K562 (cell line): ENCODE data around the gene DPY30. TPM values are rescaled to one million over a fixed set of nuclear protein-coding genes. Genes with fewer than 3 reads are reported as not detected.

ENCODE experiments used
- CBFA2T3 ChIP-seq: fragments of 450-650 bp; IDR thresholded peaks from 2 replicates; pipeline ENCODE4 v1.6.1; 2017
- CEBPG ChIP-seq, 3 experiments: fragments of 200-800 bp in 1 of 3; sonication (Bioruptor generic) in 1 of 3; sonication (generic) in 1 of 3; formaldehyde crosslinking in 1 of 3; IDR thresholded peaks in 2 of 3; conservative IDR thresholded peaks in 1 of 3; 2 replicates each; pipeline versions ENCODE4 v1.6.1 to v1.8.0; 2016 to 2022; ENCODE audit warnings: missing compliant biosample characterization in 2 of 3, missing genetic modification characterization in 2 of 3, mild to moderate bottlenecking in 1 of 3, missing genetic modification reagents in 1 of 3
- FOS ChIP-seq: IDR thresholded peaks from 3 replicates; pipeline ENCODE4 v1.6.1; 2011; ENCODE audit not compliant: insufficient read length; ENCODE audit errors: extremely low read depth
- GTF2F1 ChIP-seq: IDR thresholded peaks from 2 replicates; pipeline ENCODE4 v1.6.1; 2011; ENCODE audit warnings: low read depth, low read length, improper control_type of control experiment
- HCFC1 ChIP-seq: IDR thresholded peaks from 2 replicates; pipeline ENCODE4 v1.6.1; 2012; ENCODE audit warnings: low read depth, low read length, improper control_type of control experiment
- HMGN3 ChIP-seq: IDR thresholded peaks from 2 replicates; pipeline ENCODE4 v1.6.1; 2011; ENCODE audit warnings: borderline replicate concordance, low read depth, mild to moderate bottlenecking, mixed read lengths, low read length; ENCODE audit not compliant: insufficient read length; ENCODE audit errors: extremely low read depth
- NFIX ChIP-seq: fragments of 250-450 bp; sonication (Bioruptor Pico); IDR thresholded peaks from 2 replicates; pipeline ENCODE4 v1.4.0; 2020; ENCODE audit warnings: low read depth, mild to moderate bottlenecking, moderate library complexity
- NFRKB ChIP-seq: fragments of 450-650 bp; IDR thresholded peaks from 2 replicates; pipeline ENCODE4 v1.6.1; 2016; ENCODE audit warnings: low read depth
- NUFIP1 ChIP-seq: fragments of 450-650 bp; IDR thresholded peaks from 2 replicates; pipeline ENCODE4 v1.6.1; 2018; ENCODE audit not compliant: partially characterized antibody
- POLR2H ChIP-seq: IDR thresholded peaks from 2 replicates; pipeline ENCODE4 v1.6.1; 2016; ENCODE audit warnings: missing genetic modification characterization, low read depth, mild to moderate bottlenecking, control low read depth, missing compliant biosample characterization, moderate library complexity
- RAD21 ChIP-seq, 2 experiments: fragments of 250-450 bp in 1 of 2; fragments of 450-650 bp in 1 of 2; sonication (Bioruptor Pico) in 1 of 2; formaldehyde crosslinking in 1 of 2; IDR thresholded peaks in 1 of 2; conservative IDR thresholded peaks in 1 of 2; 2 replicates each; pipeline versions ENCODE4 v1.4.0 to v1.8.0; 2020 to 2022; ENCODE audit warnings: mild to moderate bottlenecking in 2 of 2, moderate library complexity in 1 of 2
- SMC3 ChIP-seq: conservative IDR thresholded peaks from 2 replicates; pipeline ENCODE4 v1.6.1; 2011; ENCODE audit warnings: low read depth, low read length, improper control_type of control experiment; ENCODE audit not compliant: insufficient read depth
- SREBF1 ChIP-seq: fragments of 150-350 bp; IDR thresholded peaks from 2 replicates; pipeline ENCODE4 v1.6.1; 2014; ENCODE audit warnings: antibody characterized with exemption, low read depth, low read length, borderline replicate concordance
- SRSF9 ChIP-seq: fragments of 200-400 bp; formaldehyde crosslinking; IDR thresholded peaks from 2 replicates; pipeline ENCODE4 v1.6.1; 2017; ENCODE audit warnings: low read depth, low read length, borderline replicate concordance
- TAL1 ChIP-seq: fragments of 450-650 bp; IDR thresholded peaks from 2 replicates; pipeline ENCODE4 v1.6.1; 2016; ENCODE audit warnings: mild to moderate bottlenecking
- TEAD1 ChIP-seq, 2 experiments: fragments of 450-650 bp in 1 of 2; sonication (generic) in 1 of 2; formaldehyde crosslinking; IDR thresholded peaks; 2 replicates each; pipeline versions ENCODE4 v1.4.0 to v1.8.0; 2020 to 2022; ENCODE audit warnings: mild to moderate bottlenecking in 2 of 2, missing genetic modification reagents in 1 of 2
- TEAD2 ChIP-seq: fragments of 450-650 bp; IDR thresholded peaks from 2 replicates; pipeline ENCODE4 v1.6.1; 2016; ENCODE audit warnings: missing genetic modification characterization, control low read depth, missing compliant biosample characterization
- XRCC5 ChIP-seq: fragments of 200-400 bp; formaldehyde crosslinking; IDR thresholded peaks from 2 replicates; pipeline ENCODE4 v1.6.1; 2017; ENCODE audit warnings: low read depth, mild to moderate bottlenecking, low read length
- ZC3H11A ChIP-seq: IDR thresholded peaks from 2 replicates; pipeline ENCODE4 v1.6.1; 2012; ENCODE audit warnings: low read depth, low read length, improper control_type of control experiment
- polyA plus RNA-seq, 8 experiments: library from polyadenylated mRNA; depleted of rRNA in 4 of 8; stranded (reverse) in 5 of 8; unstranded in 3 of 8; fragments of >200 nt; fragmentation: Nextera tagmentation in 2 of 8; fragmentation: Illumina TruSeq in 1 of 8; extraction: Ambion mirVana in 2 of 8; extraction: Trizol in 1 of 8; gene quantifications; 2 replicates each; pipeline versions ENCODE4 v1.2.1 to v1.2.3, GENCODE V29; 2011 to 2014; ENCODE audit warnings: inconsistent platforms in 1 of 8, missing spikeins in 1 of 8
- total RNA-seq, 7 experiments: library from RNA; depleted of rRNA in 6 of 7; stranded (reverse); fragments of >200 nt in 6 of 7; fragmentation: Illumina TruSeq in 2 of 7; extraction: Trizol in 2 of 7; gene quantifications; 2 replicates each; pipeline versions ENCODE4 v1.2.1 to v1.2.3, GENCODE V29; 2011 to 2021; ENCODE audit warnings: low replicate concordance in 1 of 7
- TF ChIP-seq, protein P1 (sequence below), 2 experiments: fragments of 450-650 bp; conservative IDR thresholded peaks; 2 replicates each; pipeline ENCODE4 v1.6.1; 2017; ENCODE audit warnings: mild to moderate bottlenecking in 2 of 2, moderate library complexity in 2 of 2
- TF ChIP-seq, protein P2 (sequence below): sonication (generic); formaldehyde crosslinking; IDR thresholded peaks from 2 replicates; pipeline ENCODE4 v1.8.0; 2022; ENCODE audit warnings: mild to moderate bottlenecking, low read depth, missing genetic modification reagents

Gene DPY30
- total and polyA plus RNA-seq, 9 of the 15 experiments (the other 6 are each of a cell fraction or from before 2014, with no cell fraction given) = 64.6 to 402 (median 116) TPM

DNA sequence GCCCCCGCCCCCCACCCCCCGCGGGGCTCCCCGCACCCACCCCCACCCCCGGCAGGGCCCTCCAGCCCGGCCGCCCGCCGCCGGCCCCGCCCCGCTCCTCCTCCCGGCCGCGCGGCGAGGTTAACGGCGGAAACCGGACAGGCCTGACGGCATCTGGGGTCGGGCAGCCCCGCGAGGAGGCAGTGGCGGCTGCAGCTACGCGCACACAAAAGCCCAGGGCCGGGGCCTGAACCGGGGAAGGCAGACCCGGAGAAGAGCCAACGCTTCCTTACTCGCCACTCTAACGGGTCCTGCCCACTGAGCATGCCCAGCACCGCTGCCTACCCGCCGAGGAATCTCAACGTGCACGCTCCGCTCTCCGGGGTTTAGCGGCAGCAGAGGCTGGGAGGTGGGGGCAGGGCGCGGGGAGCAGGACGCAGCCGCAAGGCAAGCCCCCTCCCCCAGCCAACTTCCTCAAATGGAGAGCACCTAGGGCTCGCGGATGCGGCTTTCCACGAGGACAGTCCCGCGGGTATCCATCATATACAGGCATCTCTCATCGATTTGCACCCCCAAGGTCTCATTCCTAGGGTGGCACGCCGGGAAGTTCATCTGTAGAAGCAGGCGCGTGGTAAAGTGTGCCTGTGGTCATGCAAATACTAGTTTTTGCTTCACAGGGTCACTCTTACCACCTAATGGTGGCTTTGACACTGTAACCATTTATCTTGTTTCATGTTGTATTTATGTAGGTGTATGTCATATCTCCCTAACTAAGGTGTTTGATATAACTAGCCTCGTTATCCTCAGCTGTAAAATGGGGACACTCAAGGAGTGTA lies 28.7 kb downstream of the DPY30 start, which contains the start of gene MEMO1 (continued):
- TF ChIP-seq, protein P1, sequence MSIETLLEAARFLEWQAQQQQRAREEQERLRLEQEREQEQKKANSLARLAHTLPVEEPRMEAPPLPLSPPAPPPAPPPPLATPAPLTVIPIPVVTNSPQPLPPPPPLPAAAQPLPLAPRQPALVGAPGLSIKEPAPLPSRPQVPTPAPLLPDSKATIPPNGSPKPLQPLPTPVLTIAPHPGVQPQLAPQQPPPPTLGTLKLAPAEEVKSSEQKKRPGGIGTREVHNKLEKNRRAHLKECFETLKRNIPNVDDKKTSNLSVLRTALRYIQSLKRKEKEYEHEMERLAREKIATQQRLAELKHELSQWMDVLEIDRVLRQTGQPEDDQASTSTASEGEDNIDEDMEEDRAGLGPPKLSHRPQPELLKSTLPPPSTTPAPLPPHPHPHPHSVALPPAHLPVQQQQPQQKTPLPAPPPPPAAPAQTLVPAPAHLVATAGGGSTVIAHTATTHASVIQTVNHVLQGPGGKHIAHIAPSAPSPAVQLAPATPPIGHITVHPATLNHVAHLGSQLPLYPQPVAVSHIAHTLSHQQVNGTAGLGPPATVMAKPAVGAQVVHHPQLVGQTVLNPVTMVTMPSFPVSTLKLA (conservative IDR thresholded peaks at IDR 0.05) = peak; percentile 97 to 98
- TF ChIP-seq POLR2H (tag) = peak; percentile 74
- TF ChIP-seq TAL1 = peak; percentile 29
- no peak; the same call in none of the 2 replicates for TF ChIP-seq HCFC1
- no peak for TF ChIP-seq CEBPG (CRISPR knock-in tag; IDR thresholded peaks at IDR 0.05)
- TF ChIP-seq CEBPG (tag; conservative IDR thresholded peaks at IDR 0.05 in 1 of 2, IDR thresholded peaks at IDR 0.05 in 1 of 2) = no peak
- TF ChIP-seq GTF2F1 = no peak
- TF ChIP-seq RAD21 (CRISPR knock-in tag; conservative IDR thresholded peaks at IDR 0.05 in 1 of 2, IDR thresholded peaks at IDR 0.05 in 1 of 2) = peak; percentile 13 to 19; a peak in 1 of 4 replicates
- no peak for TF ChIP-seq NFIX
- TF ChIP-seq CBFA2T3 = peak; percentile 43
- TF ChIP-seq TEAD2 = no peak
- peak; percentile 99 for TF ChIP-seq NUFIP1
- TF ChIP-seq TEAD1 (CRISPR knock-in tag; IDR thresholded peaks at IDR 0.05) = peak; percentile 83 to 98
- TF ChIP-seq, protein P2, sequence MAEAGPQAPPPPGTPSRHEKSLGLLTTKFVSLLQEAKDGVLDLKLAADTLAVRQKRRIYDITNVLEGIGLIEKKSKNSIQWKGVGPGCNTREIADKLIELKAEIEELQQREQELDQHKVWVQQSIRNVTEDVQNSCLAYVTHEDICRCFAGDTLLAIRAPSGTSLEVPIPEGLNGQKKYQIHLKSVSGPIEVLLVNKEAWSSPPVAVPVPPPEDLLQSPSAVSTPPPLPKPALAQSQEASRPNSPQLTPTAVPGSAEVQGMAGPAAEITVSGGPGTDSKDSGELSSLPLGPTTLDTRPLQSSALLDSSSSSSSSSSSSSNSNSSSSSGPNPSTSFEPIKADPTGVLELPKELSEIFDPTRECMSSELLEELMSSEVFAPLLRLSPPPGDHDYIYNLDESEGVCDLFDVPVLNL (CRISPR knock-in tag) = peak; percentile 45; the same call in 1 of the 2 replicates
- TF ChIP-seq NFRKB = no peak; the same call in none of the 2 replicates
- TF ChIP-seq ZC3H11A = no peak
- TF ChIP-seq XRCC5 = peak; percentile 96
- TF ChIP-seq FOS = no peak
- no peak for TF ChIP-seq SREBF1
- TF ChIP-seq SMC3 = 0 out of 2 replicates have a peak, but pooled peaks have one; percentile 17
- no peak for TF ChIP-seq SRSF9
- TF ChIP-seq HMGN3 = peak; percentile 86
